Measurements from ENCODE around the gene PSME3IP1.
A peak's percentile ranks its signal among the peaks of the same experiment; 100 is the strongest.

PSME3IP1 gene

GRCh38 chr16:57147381-57148221 is 38.2 kb downstream of the PSME3IP1 start:
- FAIRE-seq (peak; percentile 48), DNase-seq (ENCODE audit: extremely low spot score, insufficient read length, low read depth) (no peak)

DNA sequence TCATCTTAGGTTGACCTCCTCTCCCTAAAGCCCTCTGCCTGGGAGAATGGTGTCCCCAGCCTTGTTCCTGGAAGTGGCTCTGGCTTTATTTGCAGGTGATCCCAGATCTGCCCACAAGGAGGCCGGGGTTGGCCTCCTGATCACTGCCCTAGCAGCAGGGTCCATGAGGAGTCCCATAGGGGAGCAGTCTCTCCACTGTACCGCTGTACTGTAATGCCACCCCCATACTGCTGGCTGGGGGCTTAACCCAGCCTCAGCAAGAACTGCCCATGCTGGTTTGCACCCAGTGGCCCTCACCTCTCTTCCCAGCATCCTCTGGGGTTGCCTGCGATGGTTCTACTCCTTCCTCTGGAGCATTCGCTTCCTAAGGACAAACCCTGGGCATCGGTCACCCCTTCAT is 39.1 kb downstream of the PSME3IP1 start:
- DNase-seq (ENCODE audit: extremely low spot score, insufficient read length, low read depth): no peak
- no peak for FAIRE-seq

DNA sequence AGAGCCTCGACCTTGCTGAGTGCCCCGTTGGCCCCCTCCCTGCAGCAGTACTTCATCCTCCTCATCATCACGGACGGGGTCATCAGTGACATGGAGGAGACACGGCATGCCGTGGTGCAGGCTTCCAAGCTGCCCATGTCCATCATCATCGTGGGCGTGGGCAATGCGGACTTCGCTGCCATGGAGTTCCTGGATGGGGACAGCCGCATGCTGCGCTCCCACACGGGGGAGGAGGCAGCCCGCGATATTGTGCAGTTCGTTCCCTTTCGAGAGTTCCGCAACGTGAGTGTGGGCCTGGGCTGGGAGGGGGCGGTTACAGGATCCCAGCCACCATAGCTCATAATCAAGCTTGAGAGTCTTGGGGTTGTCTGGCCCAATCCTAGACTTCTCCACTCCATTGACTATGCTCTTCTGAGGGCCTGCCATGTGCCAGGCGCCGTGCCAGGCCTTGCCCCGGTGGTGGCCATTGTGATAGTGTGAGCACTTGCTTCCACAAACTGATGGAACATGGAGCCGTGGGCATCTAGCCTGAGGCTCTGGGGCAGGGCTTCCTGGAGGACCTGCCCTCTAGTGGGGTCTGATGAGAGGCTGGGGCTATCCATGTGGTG is 39.7 kb downstream of the PSME3IP1 start:
- DNase-seq (ENCODE audit: extremely low spot score, insufficient read length, low read depth) (no peak), FAIRE-seq (no peak)

DNA sequence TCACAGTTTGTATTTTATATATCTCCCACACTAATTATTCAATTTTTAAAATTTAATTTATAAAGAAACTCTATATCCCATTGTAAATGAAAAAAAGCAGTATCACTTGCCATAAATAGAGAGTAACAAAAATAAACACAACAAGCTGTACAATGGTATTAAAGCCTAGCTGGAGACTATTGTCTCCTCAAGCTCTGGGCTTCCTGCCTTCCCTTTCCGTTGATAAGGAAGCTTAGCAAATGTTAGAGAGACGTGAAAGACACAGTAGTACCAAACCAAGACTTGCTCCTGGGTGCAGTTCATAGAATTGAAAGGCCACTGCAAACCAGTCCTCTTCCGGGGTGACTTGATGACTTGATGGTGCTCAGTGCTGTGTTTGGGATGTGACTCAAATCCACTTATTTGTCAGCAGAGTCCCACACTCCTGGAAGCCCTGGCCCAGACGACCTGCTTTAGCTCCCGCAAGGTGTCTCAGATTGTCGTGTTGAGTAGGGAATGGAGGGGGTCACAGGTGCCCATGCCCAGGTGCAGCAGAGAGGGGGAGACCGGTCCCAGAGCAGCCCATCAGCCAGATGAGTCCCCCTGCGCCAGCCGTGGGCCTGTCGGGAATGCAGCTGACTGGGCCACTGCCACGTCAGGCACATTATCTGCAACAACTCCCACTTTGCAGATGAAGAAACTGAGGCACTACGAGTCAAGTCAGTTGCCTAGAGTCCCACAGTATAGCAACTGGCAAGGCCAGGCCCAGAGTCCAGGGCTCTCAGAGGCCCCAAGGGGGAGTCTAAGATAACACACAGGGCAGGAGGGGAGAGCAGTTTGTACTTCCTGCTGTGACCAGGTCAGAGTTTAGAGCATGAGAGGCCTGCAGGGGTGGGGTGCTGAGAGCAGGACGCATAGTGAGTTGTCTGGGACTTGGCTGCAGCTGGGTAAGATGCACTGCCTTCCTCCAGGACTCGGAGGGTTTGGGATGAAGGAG is 40.5 kb downstream of the PSME3IP1 start:
- FAIRE-seq (no peak), DNase-seq (ENCODE audit: extremely low spot score, insufficient read length, low read depth) (no peak)

GRCh38 chr16:57144027-57144426 is 41.8 kb downstream of the PSME3IP1 start:
- FAIRE-seq (no peak), DNase-seq (ENCODE audit: extremely low spot score, insufficient read length, low read depth) (no peak)

DNA sequence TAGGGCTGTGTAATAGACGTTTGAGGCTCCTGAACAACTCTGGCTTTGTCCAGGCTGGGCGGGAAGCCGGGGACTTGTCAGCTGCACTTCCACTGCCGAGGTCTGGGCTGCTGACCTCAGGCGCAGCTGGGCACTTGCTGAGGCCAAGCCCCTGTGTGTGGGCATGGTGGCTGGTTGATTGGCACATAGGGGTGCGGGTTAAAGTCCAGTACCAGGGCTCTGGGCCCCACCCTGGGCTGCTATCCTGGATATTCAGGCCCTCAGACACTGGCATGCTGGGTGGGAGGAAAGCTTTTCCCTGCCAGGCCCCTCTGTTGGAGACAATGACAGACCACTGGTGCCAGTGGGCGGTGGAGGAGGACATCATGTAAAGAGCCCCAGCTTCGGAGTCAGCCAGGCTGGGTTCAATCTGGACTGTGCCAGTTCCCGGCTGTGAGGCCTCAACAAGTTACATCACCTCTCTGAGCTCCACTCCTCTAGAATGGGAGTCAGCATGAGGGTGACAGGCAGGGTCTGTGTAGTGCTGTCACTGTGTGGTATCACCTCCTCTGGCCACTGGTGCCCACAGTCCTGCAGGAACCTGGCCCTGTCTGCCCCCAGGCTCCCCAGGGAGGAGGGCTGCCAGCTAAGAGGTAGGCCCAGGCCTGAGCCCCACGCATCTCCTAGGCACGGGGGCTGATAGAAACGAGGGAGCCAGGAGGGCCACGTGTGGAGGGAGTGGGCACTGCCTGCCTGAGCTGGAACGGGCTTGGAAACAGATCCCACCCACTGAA is 42.5 kb downstream of the PSME3IP1 start:
- no peak for FAIRE-seq
- DNase-seq (ENCODE audit: extremely low spot score, insufficient read length, low read depth): no peak

GRCh38 chr16:57141822-57142631 is 43.8 kb downstream of the PSME3IP1 start:
- FAIRE-seq: peak; percentile 79

GRCh38 chr16:57140931-57141668 is 44.7 kb downstream of the PSME3IP1 start:
- FAIRE-seq (no peak), DNase-seq (ENCODE audit: extremely low spot score, insufficient read length, low read depth) (no peak)

More at GRCh38 chr16:57141822-57142631, 43.8 kb downstream of the PSME3IP1 start:
- DNase-seq (ENCODE audit: extremely low spot score, insufficient read length, low read depth): no peak

DNA sequence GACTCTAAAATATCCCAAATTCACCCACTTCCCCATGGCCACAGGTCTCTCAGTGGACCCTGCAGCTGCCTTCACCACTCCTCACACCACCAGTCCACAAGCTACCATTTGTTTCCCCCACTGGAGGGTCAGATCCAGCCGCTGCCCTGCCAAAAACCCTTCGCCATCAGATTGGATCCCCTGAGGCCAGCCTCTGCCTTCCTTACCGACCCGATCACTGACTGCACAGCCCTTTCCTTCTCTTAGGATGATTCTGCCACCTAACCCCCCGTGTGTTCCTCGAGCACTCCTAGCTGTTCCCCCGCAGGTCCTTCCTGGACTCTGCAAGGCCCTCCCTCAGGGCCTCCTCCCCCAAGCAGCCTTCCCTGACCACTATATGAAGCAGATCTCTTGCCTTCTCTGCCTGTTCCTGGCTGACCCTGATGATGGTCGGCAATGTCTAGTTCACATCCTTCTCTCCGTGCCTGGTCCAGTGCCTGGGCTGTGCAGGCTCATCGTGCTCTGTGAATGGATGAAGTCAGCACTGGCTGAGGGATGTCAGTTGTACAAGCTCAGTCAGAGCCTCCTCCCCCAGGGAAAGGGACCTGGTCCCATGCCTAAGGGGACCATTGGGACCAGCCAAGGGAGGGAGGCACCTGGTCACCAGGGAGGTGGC is 47.4 kb downstream of the PSME3IP1 start:
- no peak for DNase-seq (ENCODE audit: extremely low spot score, insufficient read length, low read depth)
- FAIRE-seq: no peak

DNA sequence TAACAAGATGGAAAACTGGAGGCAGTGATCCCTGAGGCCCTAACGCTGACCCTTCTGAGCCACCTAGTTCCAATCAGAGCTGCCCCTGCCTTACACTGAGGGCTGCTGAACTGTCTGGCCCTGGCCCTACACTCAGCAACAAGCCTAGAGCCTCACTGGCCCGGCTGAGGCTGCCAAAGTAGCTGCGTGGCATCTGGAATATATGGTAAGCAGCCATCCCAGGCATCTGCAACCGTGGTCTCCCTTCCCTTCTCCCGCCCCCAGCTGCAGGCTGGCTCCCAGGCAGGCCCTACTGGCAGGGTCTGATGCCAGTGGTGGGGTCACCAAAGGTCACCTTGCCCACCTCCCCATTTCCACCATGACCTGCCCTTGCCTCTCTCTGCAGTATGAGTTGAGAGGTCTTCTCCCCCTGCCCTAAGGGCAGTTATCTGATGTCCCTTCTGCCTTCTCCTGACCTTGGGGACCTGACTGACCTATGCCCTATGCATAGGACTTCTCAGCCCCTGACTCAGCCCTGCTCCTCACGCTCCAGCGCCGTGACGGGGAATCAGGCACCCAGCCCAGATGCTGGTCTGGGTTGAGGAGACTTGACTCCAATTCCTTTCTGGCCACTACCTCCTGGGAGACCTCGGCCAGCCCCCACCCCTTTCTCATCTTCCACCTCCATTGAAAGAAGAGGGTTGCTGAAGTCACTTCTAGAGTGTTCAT is 48.1 kb downstream of the PSME3IP1 start:
- FAIRE-seq (no peak), DNase-seq (ENCODE audit: extremely low spot score, insufficient read length, low read depth) (no peak)

GRCh38 chr16:57137043-57137442 is 48.8 kb downstream of the PSME3IP1 start:
- DNase-seq (ENCODE audit: extremely low spot score, insufficient read length, low read depth) (no peak), FAIRE-seq (no peak)

DNA sequence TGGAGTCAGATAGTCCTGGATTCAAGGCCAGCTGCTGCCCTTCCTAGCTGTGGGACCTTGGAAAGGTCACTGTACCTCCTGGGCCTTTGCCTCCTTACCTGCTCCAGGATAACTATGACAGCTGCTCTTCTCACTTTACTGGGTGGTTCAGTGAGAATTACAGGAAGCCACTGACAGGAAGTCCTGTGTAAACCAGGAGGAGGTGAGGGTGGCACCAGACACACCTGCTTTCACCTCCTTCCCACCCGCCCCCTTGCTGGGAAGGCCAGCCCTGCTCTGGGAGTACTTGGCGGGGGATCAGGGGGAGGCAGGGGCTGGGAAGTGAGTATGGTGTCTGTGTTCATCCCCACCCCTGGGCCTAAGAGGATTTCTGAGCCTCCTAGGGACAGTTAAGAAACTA is 50.9 kb downstream of the PSME3IP1 start:
- no peak for DNase-seq (ENCODE audit: extremely low spot score, insufficient read length, low read depth)
- FAIRE-seq: peak; percentile 60

DNA sequence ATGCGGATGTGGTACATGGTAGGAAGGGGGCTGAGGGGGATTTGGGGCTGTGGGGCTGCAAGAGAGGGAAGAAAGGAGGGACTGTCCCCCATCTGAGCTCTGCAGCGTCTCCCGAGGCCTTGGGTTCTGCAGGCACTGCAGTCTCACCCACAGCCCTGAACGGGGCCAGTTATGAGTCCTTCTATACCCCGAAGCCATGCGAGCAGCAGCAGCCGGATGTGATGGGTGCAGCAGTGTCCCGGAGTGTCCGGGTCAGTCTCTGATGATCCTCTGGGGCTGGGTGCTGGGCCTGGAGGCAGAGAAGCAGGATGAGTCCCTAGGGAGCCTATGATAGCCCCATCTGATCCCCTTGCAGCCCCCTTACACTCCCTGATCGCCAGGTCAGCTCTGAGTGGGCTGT is 52.0 kb downstream of the PSME3IP1 start:
- FAIRE-seq (no peak), DNase-seq (ENCODE audit: extremely low spot score, insufficient read length, low read depth) (no peak)

GRCh38 chr16:57133031-57133430 is 52.8 kb downstream of the PSME3IP1 start:
- FAIRE-seq: no peak
- DNase-seq (ENCODE audit: extremely low spot score, insufficient read length, low read depth): no peak

- no peak for FAIRE-seq
- no peak for DNase-seq (ENCODE audit: extremely low spot score, insufficient read length, low read depth)
Measured at GRCh38 chr16:57132470-57132869, 53.4 kb downstream of the PSME3IP1 start.

- FAIRE-seq: no peak
- no peak for DNase-seq (ENCODE audit: extremely low spot score, insufficient read length, low read depth)
Measured at GRCh38 chr16:57131351-57131970, 54.4 kb downstream of the PSME3IP1 start.

- DNase-seq (ENCODE audit: extremely low spot score, insufficient read length, low read depth): no peak
- no peak for FAIRE-seq
Measured at GRCh38 chr16:57130950-57131321, 54.9 kb downstream of the PSME3IP1 start.
